ENCODE data around the gene F7.

Gene F7

DNA sequence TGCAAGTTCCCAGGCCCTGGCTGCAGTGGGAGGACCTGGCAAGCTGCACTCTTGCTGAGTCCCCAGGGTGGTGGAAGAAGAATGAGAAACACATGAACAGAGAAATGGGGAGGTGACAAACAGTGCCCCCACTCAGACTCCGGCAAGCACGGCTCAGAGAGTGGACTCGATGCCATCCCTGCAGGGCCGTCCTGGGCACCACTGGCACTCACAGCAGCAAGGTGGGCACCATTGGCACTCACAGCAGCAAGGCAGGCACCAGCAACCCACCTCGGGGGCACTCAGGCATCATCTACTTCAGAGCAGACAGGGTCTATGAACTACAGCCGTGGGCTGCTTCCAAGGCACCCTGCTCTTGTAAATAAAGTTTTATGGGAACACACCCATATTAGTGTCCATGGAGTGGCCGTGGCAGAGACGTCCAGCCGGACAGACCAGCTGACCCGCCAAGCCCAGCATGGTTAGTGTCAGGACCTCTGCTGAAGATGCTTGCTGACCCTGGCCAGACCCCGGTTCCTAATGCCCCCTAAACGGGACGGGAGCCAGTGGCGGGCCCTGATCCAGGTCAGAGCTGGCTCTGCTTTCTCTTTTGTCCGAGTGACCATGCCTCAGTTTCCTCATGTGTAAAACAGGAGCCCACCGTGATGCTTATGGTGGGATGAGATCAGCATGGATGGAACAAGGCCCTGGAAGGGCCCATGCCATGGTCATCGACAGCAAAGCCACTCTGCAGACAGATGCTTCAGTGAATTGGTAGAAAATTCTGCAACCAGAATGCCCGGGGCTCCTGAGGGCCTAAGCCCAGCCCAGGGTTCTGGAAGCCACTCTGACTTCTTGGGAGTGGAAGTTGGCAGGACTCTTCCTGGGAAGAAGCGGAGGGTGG, 14.9 kb downstream of the F7 start:
- no peak for DNase-seq
- Histone ChIP-seq H3K4me3 (ENCODE audit: low read depth, low read length) (no peak overlapping the region), H3K27ac (no peak overlapping the region), H3K27me3 (replicated peaks) (no peaks in the 10 kb centered on the region), H3K36me3 (replicated peaks) (no peaks in the 10 kb centered on the region)
- TF ChIP-seq, protein P1, sequence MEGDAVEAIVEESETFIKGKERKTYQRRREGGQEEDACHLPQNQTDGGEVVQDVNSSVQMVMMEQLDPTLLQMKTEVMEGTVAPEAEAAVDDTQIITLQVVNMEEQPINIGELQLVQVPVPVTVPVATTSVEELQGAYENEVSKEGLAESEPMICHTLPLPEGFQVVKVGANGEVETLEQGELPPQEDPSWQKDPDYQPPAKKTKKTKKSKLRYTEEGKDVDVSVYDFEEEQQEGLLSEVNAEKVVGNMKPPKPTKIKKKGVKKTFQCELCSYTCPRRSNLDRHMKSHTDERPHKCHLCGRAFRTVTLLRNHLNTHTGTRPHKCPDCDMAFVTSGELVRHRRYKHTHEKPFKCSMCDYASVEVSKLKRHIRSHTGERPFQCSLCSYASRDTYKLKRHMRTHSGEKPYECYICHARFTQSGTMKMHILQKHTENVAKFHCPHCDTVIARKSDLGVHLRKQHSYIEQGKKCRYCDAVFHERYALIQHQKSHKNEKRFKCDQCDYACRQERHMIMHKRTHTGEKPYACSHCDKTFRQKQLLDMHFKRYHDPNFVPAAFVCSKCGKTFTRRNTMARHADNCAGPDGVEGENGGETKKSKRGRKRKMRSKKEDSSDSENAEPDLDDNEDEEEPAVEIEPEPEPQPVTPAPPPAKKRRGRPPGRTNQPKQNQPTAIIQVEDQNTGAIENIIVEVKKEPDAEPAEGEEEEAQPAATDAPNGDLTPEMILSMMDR (IDR thresholded peaks at IDR 0.05; ENCODE audit: low read depth, low read length, missing control alignments) = no peak
- in situ Hi-C loops (cut with HindIII; ENCODE audit: low pct_ligation_motif_present, low sequenced_read_pairs) = no loop called here

GRCh38 chr13:113121183-113121927, 15.8 kb downstream of the F7 start:
- no peak overlapping the region for H3K27ac ChIP-seq
- H3K36me3 ChIP-seq (replicated peaks) = no peaks in the 10 kb centered on the region
- no peak overlapping the region for H3K4me3 ChIP-seq (ENCODE audit: low read depth, low read length)
- TF ChIP-seq, protein P1 (IDR thresholded peaks at IDR 0.05; ENCODE audit: low read depth, low read length, missing control alignments) = no peak
- no peak for DNase-seq
- in situ Hi-C loops (cut with HindIII; ENCODE audit: low pct_ligation_motif_present, low sequenced_read_pairs) = no loop called here
- no peaks in the 10 kb centered on the region for H3K27me3 ChIP-seq (replicated peaks)

- in situ Hi-C loops (cut with HindIII; ENCODE audit: low pct_ligation_motif_present, low sequenced_read_pairs) = no loop called here
- DNase-seq = no peak
- TF ChIP-seq, protein P1 (IDR thresholded peaks at IDR 0.05; ENCODE audit: low read depth, low read length, missing control alignments) = no peak
- no peak overlapping the region for H3K27ac ChIP-seq
- no peaks in the 10 kb centered on the region for H3K36me3 ChIP-seq (replicated peaks)
- H3K27me3 ChIP-seq (replicated peaks) = no peaks in the 10 kb centered on the region
- no peak overlapping the region for H3K4me3 ChIP-seq (ENCODE audit: low read depth, low read length)
Observed at GRCh38 chr13:113121928-113122471, 16.4 kb downstream of the F7 start.

DNA sequence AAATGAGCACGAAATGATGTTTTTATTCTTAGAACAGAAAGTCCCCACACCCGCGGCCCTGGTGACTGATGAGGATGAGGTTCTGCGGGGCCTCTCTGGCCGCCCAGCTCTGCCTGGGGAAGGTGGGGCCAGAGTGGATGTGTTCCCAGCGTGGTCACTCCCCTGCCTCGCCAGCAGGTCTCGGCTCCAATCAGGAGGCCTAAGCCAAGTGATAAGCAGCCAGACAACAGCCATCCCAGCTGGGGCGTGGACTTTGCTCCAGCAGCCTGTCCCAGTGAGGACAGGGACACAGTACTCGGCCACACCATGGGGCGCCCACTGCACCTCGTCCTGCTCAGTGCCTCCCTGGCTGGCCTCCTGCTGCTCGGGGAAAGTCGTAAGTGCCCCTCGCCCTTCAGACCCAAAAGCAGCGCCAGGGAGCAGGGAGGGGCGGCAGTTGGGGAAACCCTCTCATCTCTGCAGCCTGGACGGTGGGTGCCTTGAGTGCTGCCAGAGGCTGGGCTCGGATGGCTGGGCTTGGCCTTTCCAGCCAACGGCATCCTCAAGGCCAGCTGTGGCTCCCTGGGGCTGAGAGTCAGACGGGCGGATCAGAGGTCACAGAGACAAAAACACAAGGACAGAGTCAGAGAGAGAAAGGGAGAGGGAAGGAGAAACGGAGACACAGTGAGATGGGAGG, 17.1 kb downstream of the F7 start, which contains the start of gene F10:
Gene F10, plus strand, starts transcription at position 250 of the 676 bp plus-strand sequence. Its CDS starts 57 bp downstream, at position 307.
- in situ Hi-C loops (cut with HindIII; ENCODE audit: low pct_ligation_motif_present, low sequenced_read_pairs) = no loop called here
- peak; percentile 75 for DNase-seq
- TF ChIP-seq, protein P1 (IDR thresholded peaks at IDR 0.05; ENCODE audit: low read depth, low read length, missing control alignments) = peak; percentile 29
- H3K4me3 ChIP-seq (ENCODE audit: low read depth, low read length) = peak within 1 kb of the TSS; percentile 43
- no peaks in the 10 kb centered on the region for H3K27me3 ChIP-seq (replicated peaks)
- no peak within 1 kb of the TSS for H3K27ac ChIP-seq
- H3K36me3 ChIP-seq (replicated peaks) = no peaks in the 10 kb centered on the region

GRCh38 chr13:113123226-113124201, 17.9 kb downstream of the F7 start:
- Histone ChIP-seq H3K27me3 (replicated peaks) (no peaks in the 10 kb centered on the region), H3K36me3 (replicated peaks) (no peaks in the 10 kb centered on the region), H3K27ac (no peak overlapping the region), H3K4me3 (ENCODE audit: low read depth, low read length) (no peak overlapping the region)
- TF ChIP-seq, protein P1 (IDR thresholded peaks at IDR 0.05; ENCODE audit: low read depth, low read length, missing control alignments) = peak; percentile 46
- no peak for DNase-seq
- in situ Hi-C loops (cut with HindIII; ENCODE audit: low pct_ligation_motif_present, low sequenced_read_pairs) = no loop called here

Data from brain microvascular endothelial cell (primary cell).